ENCODE data around the gene ZNF23. TPM values are rescaled to one million over a fixed set of nuclear protein-coding genes. Genes with fewer than 3 reads are reported as not detected.

Gene ZNF23
- total RNA-seq, 1 experiment from 2014 or later: 13.7 TPM

GRCh38 chr16:71409011-71409775, 52.9 kb downstream of the ZNF23 start:
- no peaks in the 10 kb centered on the region for H3K9me3 Mint-ChIP-seq (ENCODE audit: unreplicated experiment)
- no peak overlapping the region for H3K4me3 Mint-ChIP-seq (ENCODE audit: unreplicated experiment)
- BruUV-seq (replicated peaks): no TSS peak
- H3K27me3 Mint-ChIP-seq (ENCODE audit: insufficient read depth, unreplicated experiment): peaks cover 44% of the 10 kb centered on the region
- intact Hi-C loops (cut with micrococcal nuclease): no loop called here
- TF ChIP-seq CTCF (IDR thresholded peaks at IDR 0.05; ENCODE audit: unreplicated experiment): no peak
- no peaks in the 10 kb centered on the region for H3K36me3 Mint-ChIP-seq (ENCODE audit: insufficient read depth, unreplicated experiment)
- POLR2A ChIA-PET: no interaction called here
- CTCF ChIA-PET: interaction anchor here (1.0 to 11.5 kb wide), 4 partner anchors 81 to 129 kb away, joined by 4 to 212 read pairs (median 54); no protein-coding TSS in a partner anchor
- no peak overlapping the region for H3K27ac Mint-ChIP-seq (ENCODE audit: low read depth, unreplicated experiment)
- H3K4me1 Mint-ChIP-seq (ENCODE audit: insufficient read depth, unreplicated experiment): no peaks in the 10 kb centered on the region
- DNase-seq (ENCODE audit: unreplicated experiment): no peak

GRCh38 chr16:71408536-71408935, 53.5 kb downstream of the ZNF23 start:
- no peak for DNase-seq (ENCODE audit: unreplicated experiment)
- Mint-ChIP-seq H3K36me3 (ENCODE audit: insufficient read depth, unreplicated experiment) (no peaks in the 10 kb centered on the region), H3K27ac (ENCODE audit: low read depth, unreplicated experiment) (no peak overlapping the region), H3K4me3 (ENCODE audit: unreplicated experiment) (no peak overlapping the region), H3K4me1 (ENCODE audit: insufficient read depth, unreplicated experiment) (no peaks in the 10 kb centered on the region), H3K27me3 (ENCODE audit: insufficient read depth, unreplicated experiment) (peaks cover 44% of the 10 kb centered on the region), H3K9me3 (ENCODE audit: unreplicated experiment) (no peaks in the 10 kb centered on the region)
- TF ChIP-seq CTCF (IDR thresholded peaks at IDR 0.05; ENCODE audit: unreplicated experiment): no peak
- POLR2A ChIA-PET: no interaction called here
- CTCF ChIA-PET: interaction anchor here (1.0 to 11.5 kb wide), 3 partner anchors 82 to 129 kb away, joined by 4 to 212 read pairs (median 83); no protein-coding TSS in a partner anchor
- intact Hi-C loops (cut with micrococcal nuclease): no loop called here
- BruUV-seq (replicated peaks): no TSS peak

GRCh38 chr16:71407731-71408130, 54.3 kb downstream of the ZNF23 start:
- intact Hi-C loops (cut with micrococcal nuclease): no loop called here
- POLR2A ChIA-PET: no interaction called here
- no peak for TF ChIP-seq CTCF (IDR thresholded peaks at IDR 0.05; ENCODE audit: unreplicated experiment)
- Mint-ChIP-seq H3K27ac (ENCODE audit: low read depth, unreplicated experiment) (no peak overlapping the region), H3K27me3 (ENCODE audit: insufficient read depth, unreplicated experiment) (peaks cover 44% of the 10 kb centered on the region), H3K36me3 (ENCODE audit: insufficient read depth, unreplicated experiment) (no peaks in the 10 kb centered on the region), H3K4me3 (ENCODE audit: unreplicated experiment) (no peak overlapping the region), H3K4me1 (ENCODE audit: insufficient read depth, unreplicated experiment) (no peaks in the 10 kb centered on the region), H3K9me3 (ENCODE audit: unreplicated experiment) (no peaks in the 10 kb centered on the region)
- no TSS peak for BruUV-seq (replicated peaks)
- CTCF ChIA-PET: interaction anchor here (0.6 to 11.5 kb wide), 5 partner anchors 10 to 1039 kb away, joined by 3 to 212 read pairs (median 3); no protein-coding TSS in a partner anchor
- no peak for DNase-seq (ENCODE audit: unreplicated experiment)

- Mint-ChIP-seq H3K9me3 (ENCODE audit: unreplicated experiment) (no peaks in the 10 kb centered on the region), H3K27me3 (ENCODE audit: insufficient read depth, unreplicated experiment) (peaks cover 43% of the 10 kb centered on the region), H3K4me3 (ENCODE audit: unreplicated experiment) (no peak overlapping the region), H3K36me3 (ENCODE audit: insufficient read depth, unreplicated experiment) (no peaks in the 10 kb centered on the region), H3K4me1 (ENCODE audit: insufficient read depth, unreplicated experiment) (no peaks in the 10 kb centered on the region), H3K27ac (ENCODE audit: low read depth, unreplicated experiment) (no peak overlapping the region)
- POLR2A ChIA-PET: no interaction called here
- intact Hi-C loops (cut with micrococcal nuclease): no loop called here
- BruUV-seq (replicated peaks): no TSS peak
- CTCF ChIA-PET: interaction anchor here (1.2 to 11.5 kb wide), 3 partner anchors 48 to 132 kb away, joined by 4 to 212 read pairs (median 5); no protein-coding TSS in a partner anchor
- no peak for TF ChIP-seq CTCF (IDR thresholded peaks at IDR 0.05; ENCODE audit: unreplicated experiment)
- DNase-seq (ENCODE audit: unreplicated experiment): no peak
These were observed 55.3 kb downstream of the ZNF23 start for GRCh38 chr16:71406724-71407123.

Measured in MCF 10A (cell line).